ENCODE measurements around the gene TMCO5A.
"Not testable (repeated sequence)": the region's sequence is repeated elsewhere in the genome, so short reads cannot be mapped to it uniquely, and the experiment has no call there.

Gene TMCO5A

DNA sequence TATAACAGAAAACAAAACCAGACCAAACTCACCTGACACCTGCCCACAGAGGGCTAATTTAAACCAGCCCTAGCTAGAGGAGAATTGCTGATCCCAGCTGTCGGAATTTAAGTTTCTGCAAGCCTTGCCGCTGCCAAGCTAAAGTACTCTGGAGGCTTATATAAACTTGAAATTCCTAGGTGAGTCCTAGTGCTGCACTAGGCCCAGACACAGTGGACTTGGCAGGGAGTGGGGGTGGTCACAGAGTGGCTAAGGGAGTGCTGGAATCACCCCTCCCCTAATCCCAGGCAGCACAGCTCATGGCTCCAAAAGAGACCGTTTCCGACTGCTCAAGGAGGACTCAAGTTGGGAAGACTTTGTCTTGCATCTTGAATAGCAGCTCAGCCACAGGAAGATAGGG lies 17.6 kb downstream of the TMCO5A start:
- TF ChIP-seq, protein P1, sequence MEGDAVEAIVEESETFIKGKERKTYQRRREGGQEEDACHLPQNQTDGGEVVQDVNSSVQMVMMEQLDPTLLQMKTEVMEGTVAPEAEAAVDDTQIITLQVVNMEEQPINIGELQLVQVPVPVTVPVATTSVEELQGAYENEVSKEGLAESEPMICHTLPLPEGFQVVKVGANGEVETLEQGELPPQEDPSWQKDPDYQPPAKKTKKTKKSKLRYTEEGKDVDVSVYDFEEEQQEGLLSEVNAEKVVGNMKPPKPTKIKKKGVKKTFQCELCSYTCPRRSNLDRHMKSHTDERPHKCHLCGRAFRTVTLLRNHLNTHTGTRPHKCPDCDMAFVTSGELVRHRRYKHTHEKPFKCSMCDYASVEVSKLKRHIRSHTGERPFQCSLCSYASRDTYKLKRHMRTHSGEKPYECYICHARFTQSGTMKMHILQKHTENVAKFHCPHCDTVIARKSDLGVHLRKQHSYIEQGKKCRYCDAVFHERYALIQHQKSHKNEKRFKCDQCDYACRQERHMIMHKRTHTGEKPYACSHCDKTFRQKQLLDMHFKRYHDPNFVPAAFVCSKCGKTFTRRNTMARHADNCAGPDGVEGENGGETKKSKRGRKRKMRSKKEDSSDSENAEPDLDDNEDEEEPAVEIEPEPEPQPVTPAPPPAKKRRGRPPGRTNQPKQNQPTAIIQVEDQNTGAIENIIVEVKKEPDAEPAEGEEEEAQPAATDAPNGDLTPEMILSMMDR (conservative IDR thresholded peaks at IDR 0.05; ENCODE audit: low read depth): no peak
- no peak for DNase-seq (ENCODE audit: low spot score)
- CTCF ChIA-PET: no interaction called here
- POLR2A ChIA-PET (ENCODE audit: low non-redundant PET): no interaction called here
- H3K27ac ChIP-seq: no peak overlapping the region

DNA sequence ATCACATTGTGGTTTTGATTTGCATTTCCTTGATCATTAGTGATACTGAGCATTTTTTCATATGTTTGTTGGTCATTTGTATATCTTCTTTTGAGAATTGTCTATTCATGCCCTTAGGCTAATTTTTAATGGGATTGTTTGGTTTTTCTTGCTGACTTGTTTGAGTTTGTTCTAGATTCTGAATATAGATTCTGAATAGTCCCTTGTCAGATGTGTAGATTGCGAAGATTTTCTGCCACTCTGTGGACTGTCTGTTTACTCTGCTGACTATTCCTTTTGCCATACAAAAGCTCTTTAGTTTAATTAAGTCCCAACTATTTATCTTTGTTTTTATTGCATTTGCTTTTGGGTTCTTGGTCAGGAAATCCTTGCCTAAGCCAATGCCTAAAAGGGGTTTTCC lies 26.3 kb downstream of the TMCO5A start:
- DNase-seq (ENCODE audit: low spot score); CTCF ChIA-PET; POLR2A ChIA-PET (ENCODE audit: low non-redundant PET); H3K27ac ChIP-seq: not testable (repeated sequence)

DNA sequence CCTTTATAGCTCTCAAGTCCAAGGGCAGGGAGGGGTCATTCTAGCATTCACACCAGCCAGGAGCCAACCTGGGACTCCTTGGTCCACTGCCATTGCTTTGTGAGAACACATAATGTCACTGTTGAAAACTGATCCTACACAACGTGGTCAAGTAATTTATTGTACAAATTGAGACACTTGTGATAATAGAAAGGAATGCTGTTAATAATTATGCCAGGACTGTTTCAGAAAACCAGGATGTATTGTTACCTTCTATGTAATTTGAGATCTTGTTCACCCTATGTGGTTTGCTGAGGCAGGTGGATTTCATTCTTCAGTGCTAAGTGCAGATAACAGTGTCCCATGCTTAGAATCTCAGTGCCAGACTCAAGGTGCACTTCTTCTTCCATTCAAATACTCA lies 33.3 kb downstream of the TMCO5A start:
- no peak overlapping the region for H3K27ac ChIP-seq
- POLR2A ChIA-PET (ENCODE audit: low non-redundant PET): no interaction called here
- TF ChIP-seq, protein P1 (conservative IDR thresholded peaks at IDR 0.05; ENCODE audit: low read depth): no peak
- CTCF ChIA-PET: no interaction called here
- no peak for DNase-seq (ENCODE audit: low spot score)

DNA sequence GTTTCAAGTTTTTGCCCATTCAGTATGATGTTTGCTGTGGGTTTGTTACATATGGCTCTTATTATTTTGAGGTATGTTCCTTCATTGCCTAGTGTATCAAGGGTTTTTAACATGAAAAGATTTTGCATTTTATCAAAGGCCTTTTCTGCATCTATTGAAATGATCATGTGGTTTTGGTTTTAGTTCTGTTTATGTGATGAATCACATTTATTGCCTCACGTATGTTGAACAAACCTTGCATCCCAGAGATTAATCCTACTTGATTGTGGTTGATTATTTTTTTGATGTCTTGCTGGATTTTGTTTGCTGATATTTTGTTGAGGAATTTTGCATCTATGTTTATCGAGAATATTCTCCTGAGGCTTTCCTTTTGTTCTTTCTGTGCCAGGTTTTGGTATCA lies 39.4 kb downstream of the TMCO5A start:
- CTCF ChIA-PET: no interaction called here

DNA sequence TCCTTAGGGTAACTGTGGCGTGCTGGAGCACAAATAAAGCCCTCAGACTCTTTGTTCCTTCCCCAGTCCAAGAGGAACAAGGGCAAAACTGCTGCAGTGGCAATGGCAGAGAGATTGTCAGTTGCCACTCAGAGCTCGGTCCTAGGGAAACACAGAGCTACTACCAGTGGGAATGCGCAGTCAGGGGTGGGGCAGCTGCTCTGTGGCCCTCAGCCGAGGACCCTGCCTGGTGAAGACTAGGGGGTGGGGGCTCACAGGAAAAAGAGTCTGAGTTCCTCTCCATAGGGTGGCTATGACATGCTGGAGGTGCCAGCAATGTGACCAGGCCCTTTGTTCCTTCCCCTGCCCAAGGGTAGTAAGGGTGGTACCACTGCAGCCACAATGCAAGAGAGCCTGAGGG lies 43.8 kb downstream of the TMCO5A start:
- ChIA-PET CTCF (interaction anchor here (0.6 kb wide), 1 partner anchor 175 kb away, joined by 3 read pairs; no protein-coding TSS in a partner anchor), POLR2A (ENCODE audit: low non-redundant PET) (no interaction called here)
- no peak overlapping the region for H3K27ac ChIP-seq
- TF ChIP-seq, protein P1 (conservative IDR thresholded peaks at IDR 0.05; ENCODE audit: low read depth): no peak
- no peak for DNase-seq (ENCODE audit: low spot score)

More for the DNA sequence above, 39.4 kb downstream of the TMCO5A start:
- no peak for DNase-seq (ENCODE audit: low spot score)
- TF ChIP-seq, protein P1 (conservative IDR thresholded peaks at IDR 0.05; ENCODE audit: low read depth): no peak
- POLR2A ChIA-PET (ENCODE audit: low non-redundant PET): no interaction called here
- no peak overlapping the region for H3K27ac ChIP-seq

DNA sequence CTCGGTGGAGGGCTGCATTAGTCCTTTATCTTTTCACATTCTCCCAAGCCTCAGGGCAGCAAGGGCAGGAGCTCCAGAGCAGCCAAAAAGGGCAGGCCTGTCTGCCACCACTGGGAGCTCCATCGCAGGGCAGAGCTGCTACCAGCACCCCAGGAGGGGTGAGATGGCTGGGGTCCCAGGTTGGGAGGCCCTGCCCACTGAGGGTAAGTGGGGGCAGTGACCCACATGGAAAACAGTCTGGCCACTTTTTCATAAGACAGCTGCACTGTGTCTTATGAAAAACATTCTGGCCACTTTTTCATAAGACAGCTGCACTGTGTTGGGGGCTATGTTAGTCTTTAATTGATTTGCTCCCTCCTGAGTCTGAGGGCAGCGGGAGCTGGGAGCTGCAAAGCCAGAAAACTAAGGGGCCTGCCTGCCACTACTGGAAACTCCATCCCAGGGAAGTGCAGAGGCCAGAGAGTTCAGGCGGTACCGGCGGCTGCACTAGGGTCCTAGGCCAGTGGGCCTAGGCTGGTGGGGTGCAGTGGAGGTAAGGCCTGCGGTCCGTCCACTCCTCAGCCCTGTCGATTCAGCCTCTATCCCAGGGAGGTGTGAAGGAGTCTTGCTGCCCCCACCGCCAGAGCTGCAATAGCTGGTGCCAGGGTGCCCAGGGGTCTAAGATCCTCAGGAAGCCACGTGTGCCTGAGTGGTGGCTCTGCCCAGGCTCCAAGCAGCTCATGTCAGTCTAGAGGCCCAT lies 45.4 kb downstream of the TMCO5A start:
- ChIA-PET CTCF (interaction anchor here (0.6 to 0.7 kb wide), 2 partner anchors 99 to 460 kb away, joined by 3 read pairs; no protein-coding TSS in a partner anchor), POLR2A (ENCODE audit: low non-redundant PET) (no interaction called here)
- TF ChIP-seq, protein P1 (conservative IDR thresholded peaks at IDR 0.05; ENCODE audit: low read depth): no peak
- H3K27ac ChIP-seq: no peak overlapping the region
- DNase-seq (ENCODE audit: low spot score): no peak

DNA sequence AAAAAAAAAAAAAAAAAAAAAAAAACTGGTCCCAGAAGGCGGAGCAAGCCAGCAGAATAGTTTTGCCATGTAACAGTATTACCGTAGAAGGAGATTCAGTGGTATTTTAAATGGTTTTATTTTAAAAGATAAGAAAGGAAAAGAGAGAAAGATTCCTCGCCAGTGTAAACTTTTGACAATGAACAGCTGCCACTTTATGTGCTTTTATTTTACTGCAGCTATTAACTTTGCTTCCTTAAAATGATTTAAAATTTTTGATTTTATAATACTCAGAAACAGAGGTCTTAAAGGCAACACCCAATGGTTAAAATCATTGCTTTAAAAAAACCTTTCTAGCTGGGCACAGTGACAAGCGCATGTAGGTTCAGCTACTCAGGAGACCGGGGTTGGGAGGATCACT lies 46.8 kb downstream of the TMCO5A start:
- POLR2A ChIA-PET (ENCODE audit: low non-redundant PET): interaction anchor here (0.7 kb wide), 1 partner anchor 477 kb away, joined by 8 read pairs; no protein-coding TSS in a partner anchor
- DNase-seq (ENCODE audit: low spot score): no peak
- no peak overlapping the region for H3K27ac ChIP-seq
- TF ChIP-seq, protein P1 (conservative IDR thresholded peaks at IDR 0.05; ENCODE audit: low read depth): no peak
- CTCF ChIA-PET: interaction anchor here (0.6 to 0.7 kb wide), 3 partner anchors 427 to 583 kb away, joined by 3 to 6 read pairs (median 4); no protein-coding TSS in a partner anchor
